Panc1 (cell line): Measurements from ENCODE around the gene CDK14.

Experiments
- CTCF ChIP-seq: fragments of 450-650 bp; IDR thresholded peaks from 2 replicates; pipeline ENCODE4 v1.5.1; 2017; ENCODE audit warnings: mild to moderate bottlenecking
- REST ChIP-seq, 2 experiments: IDR thresholded peaks; 2 replicates each; pipeline ENCODE4 v1.6.1; 2011 to 2012; ENCODE audit warnings: low read depth in 2 of 2, control low read depth in 1 of 2, low read length in 1 of 2, mild to moderate bottlenecking in 1 of 2, moderate library complexity in 1 of 2; ENCODE audit not compliant: insufficient read depth in 1 of 2

GRCh38 chr7:90988996-90989765 lies 393.1 kb downstream of the CDK14 start:
- TF ChIP-seq CTCF, result no peak
- no peak for TF ChIP-seq REST (IDR thresholded peaks at IDR 0.05; ENCODE audit: insufficient read depth in 1 of 2, low read depth in 2 of 2, low read length in 1 of 2)
